HUES64 (cell line): Measurements from ENCODE around the gene DGKD.

ENCODE experiments used
- H3K27ac ChIP-seq: 2 replicates; pipeline ENCODE4 v1.7.0; 2013; ENCODE audit warnings: low read depth, low read length, inconsistent platforms
- H3K27me3 ChIP-seq: 2 replicates; pipeline ENCODE4 v1.6.1; 2013; ENCODE audit warnings: mild to moderate bottlenecking, low read length; ENCODE audit not compliant: insufficient read depth
- H3K36me3 ChIP-seq: 2 replicates; pipeline ENCODE4 v1.6.1; 2013; ENCODE audit warnings: mild to moderate bottlenecking, low read length; ENCODE audit not compliant: insufficient read depth
- H3K4me1 ChIP-seq: 2 replicates; pipeline ENCODE4 v1.6.1; 2013; ENCODE audit warnings: mild to moderate bottlenecking, low read length, moderate library complexity; ENCODE audit not compliant: insufficient read depth
- H3K4me3 ChIP-seq: 2 replicates; pipeline ENCODE4 v1.5.1; 2013; ENCODE audit warnings: mild to moderate bottlenecking, low read length, moderate library complexity
- H3K9ac ChIP-seq: 2 replicates; pipeline ENCODE4 v1.6.1; 2013; ENCODE audit warnings: mild to moderate bottlenecking, low read depth, low read length
- H3K9me3 ChIP-seq: 2 replicates; pipeline ENCODE4 v1.6.1; 2013; ENCODE audit warnings: low read depth, low read length; ENCODE audit not compliant: insufficient read depth
- WGBS: fragments of 150-250, 120-280 bp; methylation state at CpG from one replicate; pipeline ENCODE4 v1.1.7; 2013; ENCODE audit warnings: missing lambda C conversion rate; 5-methylcytosine and 5-hydroxymethylcytosine counted together

The DGKD gene

DNA sequence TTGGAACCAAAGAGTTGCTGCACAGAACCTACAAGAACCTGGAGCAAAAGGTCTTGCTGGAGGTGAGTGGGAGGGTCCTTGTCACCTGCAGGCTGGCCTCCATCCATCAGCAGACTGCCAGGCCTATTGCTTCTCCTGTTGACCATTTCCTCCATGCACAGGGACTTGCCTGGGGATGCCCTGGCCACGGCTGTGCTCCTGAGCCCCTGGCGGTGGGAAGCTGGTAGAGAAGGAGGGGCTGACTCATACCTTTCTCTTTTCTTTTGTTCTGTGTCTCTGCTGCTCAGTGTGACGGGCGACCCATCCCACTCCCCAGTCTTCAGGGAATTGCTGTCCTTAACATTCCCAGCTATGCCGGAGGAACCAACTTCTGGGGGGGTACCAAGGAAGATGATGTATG is 102.6 kb downstream of the DGKD start:
- Histone ChIP-seq H3K4me1 (no peaks in the 10 kb centered on the region), H3K4me3 (no peak overlapping the region), H3K27ac (no peak overlapping the region), H3K9me3 (no peaks in the 10 kb centered on the region), H3K9ac (no peak overlapping the region), H3K27me3 (no peaks in the 10 kb centered on the region), H3K36me3 (peaks cover 42% of the 10 kb centered on the region)
- 77% methylated on average over 5 of the region's 5 CpGs for WGBS

- Histone ChIP-seq H3K4me1 (no peaks in the 10 kb centered on the region), H3K36me3 (peaks cover 42% of the 10 kb centered on the region)
- WGBS: 93% methylated on average over 5 of the region's 5 CpGs
Measured at GRCh38 chr2:233457356-233457755, 103.1 kb downstream of the DGKD start.

DNA sequence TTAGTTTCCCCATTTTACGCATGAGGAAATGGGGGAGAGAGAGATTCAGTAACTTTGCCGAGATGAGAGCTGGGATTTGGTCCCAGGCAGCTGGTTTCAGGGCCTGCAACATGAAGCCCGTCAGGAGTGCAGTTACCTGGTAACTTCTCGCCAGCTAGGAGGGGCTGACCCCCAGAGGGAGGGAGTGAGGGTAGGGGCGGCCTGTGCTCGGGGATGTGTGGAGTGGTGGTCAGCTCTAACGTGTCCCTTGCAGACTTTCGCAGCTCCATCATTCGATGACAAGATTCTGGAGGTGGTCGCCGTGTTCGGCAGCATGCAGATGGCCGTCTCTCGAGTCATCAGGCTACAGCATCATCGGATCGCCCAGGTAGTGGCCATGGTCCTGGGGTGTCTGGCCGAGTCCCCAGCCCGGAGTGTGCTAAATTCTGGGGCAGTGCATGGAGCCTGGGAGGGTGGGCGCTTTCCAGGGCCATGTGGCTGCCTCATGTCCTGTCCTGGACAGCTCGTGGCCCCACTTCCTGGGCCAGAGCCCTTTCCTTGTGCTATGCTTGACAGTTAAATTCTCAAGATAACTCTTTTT is 103.8 kb downstream of the DGKD start:
- Histone ChIP-seq H3K27ac (no peak overlapping the region), H3K9ac (no peak overlapping the region), H3K9me3 (no peaks in the 10 kb centered on the region), H3K4me3 (no peak overlapping the region), H3K27me3 (no peaks in the 10 kb centered on the region), H3K4me1 (no peaks in the 10 kb centered on the region), H3K36me3 (peaks cover 44% of the 10 kb centered on the region)
- WGBS: 94% methylated on average over 20 of the region's 20 CpGs

More at GRCh38 chr2:233457356-233457755, 103.1 kb downstream of the DGKD start:
- Histone ChIP-seq H3K27ac (no peak overlapping the region), H3K9me3 (no peaks in the 10 kb centered on the region), H3K4me3 (no peak overlapping the region), H3K27me3 (no peaks in the 10 kb centered on the region), H3K9ac (no peak overlapping the region)

GRCh38 chr2:233458826-233459225 is 104.5 kb downstream of the DGKD start:
- no peak overlapping the region for H3K27ac ChIP-seq
- no peak overlapping the region for H3K9ac ChIP-seq
- H3K4me3 ChIP-seq: no peak overlapping the region
- H3K4me1 ChIP-seq: no peaks in the 10 kb centered on the region
- H3K27me3 ChIP-seq: no peaks in the 10 kb centered on the region
- WGBS: 93% methylated on average over 8 of the region's 8 CpGs
- no peaks in the 10 kb centered on the region for H3K9me3 ChIP-seq
- H3K36me3 ChIP-seq: peaks cover 50% of the 10 kb centered on the region

DNA sequence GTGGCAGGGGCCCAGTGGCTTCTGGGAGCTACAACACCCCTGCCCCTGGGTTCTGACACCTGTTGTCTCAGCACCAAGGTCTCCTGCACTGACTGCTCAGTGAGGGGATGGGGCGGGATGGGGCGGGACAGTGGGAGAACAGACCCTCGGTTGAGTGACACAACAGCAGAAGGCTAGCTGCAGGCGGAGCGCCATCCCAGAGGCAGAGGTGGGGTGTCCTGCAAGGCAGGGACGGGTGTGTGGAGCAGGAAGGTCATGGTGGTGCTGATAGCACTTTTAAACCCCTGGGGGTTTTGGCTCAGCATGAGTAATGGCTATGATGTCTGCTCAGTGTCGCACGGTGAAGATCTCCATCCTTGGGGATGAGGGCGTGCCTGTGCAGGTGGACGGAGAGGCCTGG is 105.1 kb downstream of the DGKD start:
- WGBS: 96% methylated on average over 10 of the region's 10 CpGs

GRCh38 chr2:233460726-233461441 is 106.6 kb downstream of the DGKD start:
- Histone ChIP-seq H3K36me3 (peaks cover 42% of the 10 kb centered on the region), H3K4me3 (no peak overlapping the region)
- WGBS: 93% methylated on average over 32 of the region's 32 CpGs

More for the DNA sequence above, 105.1 kb downstream of the DGKD start:
- no peak overlapping the region for H3K4me3 ChIP-seq
- H3K9me3 ChIP-seq: no peaks in the 10 kb centered on the region
- H3K36me3 ChIP-seq: peaks cover 50% of the 10 kb centered on the region
- H3K9ac ChIP-seq: no peak overlapping the region
- H3K4me1 ChIP-seq: no peaks in the 10 kb centered on the region
- H3K27me3 ChIP-seq: no peaks in the 10 kb centered on the region
- no peak overlapping the region for H3K27ac ChIP-seq

DNA sequence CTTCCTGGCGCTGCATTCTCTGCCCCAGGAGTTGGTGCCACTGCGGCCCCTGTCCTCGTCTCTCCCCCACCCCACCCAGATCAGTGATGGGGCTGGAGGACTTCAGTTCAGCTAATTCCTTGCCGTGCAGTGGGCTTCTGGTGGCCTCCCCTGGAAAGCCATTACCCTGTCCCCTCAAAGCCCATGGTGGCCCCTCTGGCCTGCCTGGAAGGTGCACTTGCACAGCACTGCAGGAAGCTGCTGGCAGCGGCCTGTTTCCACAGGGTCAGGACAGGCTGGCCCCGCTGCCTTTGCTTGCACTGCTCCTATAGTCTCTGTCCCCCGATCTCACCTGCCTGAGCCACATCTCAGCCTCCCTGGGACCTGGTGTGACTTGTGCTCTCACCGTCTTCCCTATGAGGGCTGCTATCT is 107.2 kb downstream of the DGKD start:
- no peaks in the 10 kb centered on the region for H3K27me3 ChIP-seq
- H3K9me3 ChIP-seq: no peaks in the 10 kb centered on the region
- peaks cover 48% of the 10 kb centered on the region for H3K36me3 ChIP-seq
- H3K4me1 ChIP-seq: no peaks in the 10 kb centered on the region
- H3K27ac ChIP-seq: no peak overlapping the region
- 96% methylated on average over 8 of the region's 8 CpGs for WGBS
- no peak overlapping the region for H3K9ac ChIP-seq
- H3K4me3 ChIP-seq: no peak overlapping the region

More at GRCh38 chr2:233460726-233461441, 106.6 kb downstream of the DGKD start:
- H3K9ac ChIP-seq: no peak overlapping the region
- H3K4me1 ChIP-seq: no peaks in the 10 kb centered on the region
- no peaks in the 10 kb centered on the region for H3K27me3 ChIP-seq
- H3K9me3 ChIP-seq: no peaks in the 10 kb centered on the region
- H3K27ac ChIP-seq: no peak overlapping the region

GRCh38 chr2:233462202-233462785 is 108.0 kb downstream of the DGKD start:
- Histone ChIP-seq H3K27me3 (no peaks in the 10 kb centered on the region), H3K4me3 (no peak overlapping the region), H3K36me3 (peaks cover 45% of the 10 kb centered on the region), H3K9ac (no peak overlapping the region), H3K4me1 (no peaks in the 10 kb centered on the region), H3K27ac (no peak overlapping the region), H3K9me3 (no peaks in the 10 kb centered on the region)
- WGBS: 94% methylated on average over 25 of the region's 25 CpGs

DNA sequence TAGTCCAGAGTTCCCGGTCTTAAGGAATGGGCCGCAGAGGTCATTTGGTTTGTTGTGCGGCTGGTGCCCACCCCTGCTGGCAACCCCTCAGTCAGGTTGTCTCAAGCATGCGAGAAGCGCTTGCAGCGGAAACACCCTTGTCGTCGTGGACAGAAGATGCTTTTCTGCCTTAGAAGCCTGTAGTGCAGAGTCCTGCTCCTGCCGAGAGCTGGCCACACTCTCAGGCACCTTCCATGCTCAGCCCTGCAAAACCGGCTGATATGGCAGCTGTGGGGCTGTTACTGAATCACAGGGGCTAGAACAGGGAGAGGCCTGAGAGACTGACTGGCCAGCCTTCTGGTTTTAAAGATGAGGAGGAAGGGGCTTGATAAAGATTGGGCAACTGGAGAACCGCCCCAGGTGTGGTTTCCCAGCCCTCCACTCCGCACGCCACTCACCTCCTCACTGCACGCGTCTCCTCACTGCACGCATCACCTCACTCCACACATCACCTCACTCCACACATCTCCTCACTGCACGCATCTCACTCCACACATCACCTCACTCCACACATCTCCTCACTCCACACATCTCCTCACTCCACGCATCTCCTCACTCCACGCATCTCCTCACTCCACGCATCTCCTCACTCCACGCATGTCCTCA is 108.7 kb downstream of the DGKD start:
- WGBS: 95% methylated on average over 21 of the region's 21 CpGs
- Histone ChIP-seq H3K9ac (no peak overlapping the region), H3K36me3 (peaks cover 45% of the 10 kb centered on the region)

GRCh38 chr2:233463586-233463985 is 109.3 kb downstream of the DGKD start:
- H3K27me3 ChIP-seq: no peaks in the 10 kb centered on the region
- H3K27ac ChIP-seq: no peak overlapping the region
- no peak overlapping the region for H3K9ac ChIP-seq
- H3K4me1 ChIP-seq: no peaks in the 10 kb centered on the region
- H3K9me3 ChIP-seq: no peaks in the 10 kb centered on the region
- H3K36me3 ChIP-seq: peaks cover 50% of the 10 kb centered on the region
- no peak overlapping the region for H3K4me3 ChIP-seq
- 90% methylated on average over 16 of the region's 16 CpGs for WGBS

More for the DNA sequence above, 108.7 kb downstream of the DGKD start:
- Histone ChIP-seq H3K4me1 (no peaks in the 10 kb centered on the region), H3K27me3 (no peaks in the 10 kb centered on the region), H3K4me3 (no peak overlapping the region), H3K27ac (no peak overlapping the region), H3K9me3 (no peaks in the 10 kb centered on the region)

GRCh38 chr2:233464056-233464455 is 109.8 kb downstream of the DGKD start:
- Histone ChIP-seq H3K4me1 (no peaks in the 10 kb centered on the region), H3K36me3 (peaks cover 55% of the 10 kb centered on the region), H3K27me3 (no peaks in the 10 kb centered on the region), H3K27ac (no peak overlapping the region), H3K9ac (no peak overlapping the region), H3K9me3 (no peaks in the 10 kb centered on the region), H3K4me3 (no peak overlapping the region)
- WGBS: 96% methylated on average over 19 of the region's 19 CpGs
